CD4-positive, alpha-beta T cell (primary cell): ENCODE data around the gene SLX1B. TPM values are rescaled to one million over a fixed set of nuclear protein-coding genes. Genes with fewer than 3 reads are reported as not detected.
"Not testable (repeated sequence)": the region's sequence is repeated elsewhere in the genome, so short reads cannot be mapped to it uniquely, and the experiment has no call there.

Experiments used
- ATAC-seq: fragments of 200-7000 bp; cut with Tn5 transposase; one replicate; pipeline ENCODE4 v1.10.0; 2022; ENCODE audit warnings: mild to moderate bottlenecking; ENCODE audit not compliant: poor library complexity
- CTCF ChIA-PET: fragments of 350-600 bp; sonication (Branson Sonifier 250); formaldehyde crosslinking; loops from one replicate; lab custom pipeline; 2021; ENCODE audit warnings: antibody characterized with exemption, inconsistent platforms; lab: Charles Lee
- POLR2A ChIA-PET: fragments of 350-600 bp; sonication (Branson Sonifier 250); formaldehyde crosslinking; loops from one replicate; lab custom pipeline; 2021; ENCODE audit warnings: antibody characterized with exemption, inconsistent platforms; lab: Charles Lee
- DNase-seq, 14 experiments: peaks; one replicate each; pipeline ENCODE4 v3.0.0-alpha.2; 2013 to 2020; ENCODE audit warnings: mixed read lengths in 2 of 14
- H3K27ac ChIP-seq, 2 donors: one replicate each; pipeline versions ENCODE4 v1.5.1 to v1.7.0; 2013; ENCODE audit warnings: low read length in 2 of 2, low read depth in 1 of 2, mild to moderate bottlenecking in 1 of 2
- H3K27me3 ChIP-seq, 2 experiments: 1 replicate in 1 of 2; 2 replicates in 1 of 2; pipeline versions ENCODE4 v1.6.1 to v1.7.0; 2013; ENCODE audit warnings: low read length in 2 of 2, control low read depth in 1 of 2, mild to moderate bottlenecking in 1 of 2, moderate library complexity in 1 of 2; ENCODE audit not compliant: insufficient read depth in 2 of 2, control insufficient read depth in 1 of 2
- H3K36me3 ChIP-seq: one replicate; pipeline ENCODE4 v1.6.1; 2013; ENCODE audit warnings: low read length, control low read depth; ENCODE audit not compliant: insufficient read depth
- H3K4me1 ChIP-seq: one replicate; pipeline ENCODE4 v1.6.1; 2013; ENCODE audit warnings: low read length, control low read depth; ENCODE audit not compliant: insufficient read depth
- H3K4me3 ChIP-seq: one replicate; pipeline ENCODE4 v1.5.1; 2013; ENCODE audit warnings: mild to moderate bottlenecking, low read length, moderate library complexity
- H3K9me3 ChIP-seq, 2 experiments: 1 replicate in 1 of 2; 2 replicates in 1 of 2; pipeline versions ENCODE4 v1.6.1 to v1.7.0; 2013; ENCODE audit warnings: low read length in 2 of 2, mild to moderate bottlenecking in 2 of 2, control low read depth in 1 of 2, moderate library complexity in 1 of 2; ENCODE audit not compliant: control insufficient read depth in 1 of 2, insufficient read depth in 1 of 2
- H3K27ac Mint-ChIP-seq: one replicate; pipeline ENCODE4 v1.8.0; 2020; ENCODE audit warnings: mixed read lengths
- H3K27me3 Mint-ChIP-seq: one replicate; pipeline ENCODE4 v1.8.0; 2021; ENCODE audit warnings: mixed read lengths
- H3K36me3 Mint-ChIP-seq: one replicate; pipeline ENCODE4 v1.8.0; 2021; ENCODE audit warnings: low read depth, mixed read lengths
- H3K4me1 Mint-ChIP-seq: one replicate; pipeline ENCODE4 v1.8.0; 2021; ENCODE audit warnings: low read depth, mixed read lengths
- H3K4me3 Mint-ChIP-seq: one replicate; pipeline ENCODE4 v1.8.0; 2020; ENCODE audit warnings: mild to moderate bottlenecking, mixed read lengths
- H3K9me3 Mint-ChIP-seq: one replicate; pipeline ENCODE4 v1.8.0; 2020; ENCODE audit warnings: mixed read lengths
- intact Hi-C, 2 experiments: fragments of 100-400 bp; cut with DNase I in 1 of 2; cut with micrococcal nuclease in 1 of 2; formaldehyde crosslinking; loops; one replicate each; pipeline versions ENCODE4 v1.15.1 to v1.9.0; 2023 to 2025; cut with DNase I, micrococcal nuclease
- total RNA-seq, 174 experiments: library from RNA in 2 of 174; stranded (reverse) in 2 of 174; gene quantifications; one replicate each; pipeline ENCODE4 v1.2.3 and lab custom pipeline; 2021 to 2026

Gene SLX1B
- total RNA-seq, 2 experiments from 2014 or later: 18.8 to 21.2 TPM

GRCh38 chr16:29459706-29460646 lies 5.6 kb downstream of the SLX1B start, which contains the start of gene SULT1A4:
Gene SULT1A4 (plus strand): TSS chr16:29459913. CDS start chr16:29461386, 1,473 bp downstream.
- DNase-seq, H3K27me3 Mint-ChIP-seq, H3K4me3 Mint-ChIP-seq, H3K36me3 Mint-ChIP-seq, POLR2A ChIA-PET, CTCF ChIA-PET, H3K27ac Mint-ChIP-seq, H3K27me3 ChIP-seq, intact Hi-C loops, H3K4me1 ChIP-seq, H3K27ac ChIP-seq, H3K36me3 ChIP-seq, ATAC-seq, H3K4me1 Mint-ChIP-seq, H3K9me3 Mint-ChIP-seq, H3K9me3 ChIP-seq, H3K4me3 ChIP-seq: not testable (repeated sequence)

GRCh38 chr16:29460647-29461030 lies 6.3 kb downstream of the SLX1B start:
- H3K9me3 ChIP-seq, H3K4me1 Mint-ChIP-seq, H3K36me3 Mint-ChIP-seq, ATAC-seq, H3K27ac ChIP-seq, H3K4me1 ChIP-seq, H3K9me3 Mint-ChIP-seq, intact Hi-C loops, H3K36me3 ChIP-seq, H3K4me3 ChIP-seq, H3K4me3 Mint-ChIP-seq, H3K27me3 ChIP-seq, H3K27me3 Mint-ChIP-seq, DNase-seq, CTCF ChIA-PET, POLR2A ChIA-PET, H3K27ac Mint-ChIP-seq: not testable (repeated sequence)

GRCh38 chr16:29465985-29466824 lies 11.9 kb downstream of the SLX1B start:
- intact Hi-C loops, POLR2A ChIA-PET, H3K27ac ChIP-seq, H3K4me3 ChIP-seq, H3K4me3 Mint-ChIP-seq, H3K4me1 Mint-ChIP-seq, H3K27me3 ChIP-seq, H3K9me3 Mint-ChIP-seq, DNase-seq, H3K36me3 Mint-ChIP-seq, H3K4me1 ChIP-seq, CTCF ChIA-PET, H3K9me3 ChIP-seq, H3K27me3 Mint-ChIP-seq, H3K27ac Mint-ChIP-seq, H3K36me3 ChIP-seq: not testable (repeated sequence)
- peak; percentile 68 for ATAC-seq

GRCh38 chr16:29466904-29467303 lies 12.6 kb downstream of the SLX1B start:
- H3K27ac ChIP-seq, POLR2A ChIA-PET, H3K9me3 ChIP-seq, H3K4me3 Mint-ChIP-seq, intact Hi-C loops, DNase-seq, H3K27me3 Mint-ChIP-seq, H3K9me3 Mint-ChIP-seq, H3K4me1 Mint-ChIP-seq, H3K27me3 ChIP-seq, H3K4me1 ChIP-seq, H3K36me3 ChIP-seq, H3K36me3 Mint-ChIP-seq, H3K4me3 ChIP-seq, H3K27ac Mint-ChIP-seq, CTCF ChIA-PET: not testable (repeated sequence)
- peak; percentile 52 for ATAC-seq

- H3K27me3 Mint-ChIP-seq, H3K27ac ChIP-seq, H3K9me3 Mint-ChIP-seq, H3K4me1 ChIP-seq, H3K27ac Mint-ChIP-seq, DNase-seq, H3K27me3 ChIP-seq, CTCF ChIA-PET, H3K9me3 ChIP-seq, POLR2A ChIA-PET, ATAC-seq, H3K4me3 Mint-ChIP-seq, H3K4me3 ChIP-seq, H3K4me1 Mint-ChIP-seq, H3K36me3 ChIP-seq, H3K36me3 Mint-ChIP-seq, intact Hi-C loops: not testable (repeated sequence)
Measured at GRCh38 chr16:29467654-29468366, 13.5 kb downstream of the SLX1B start.

GRCh38 chr16:29469660-29470059 lies 15.3 kb downstream of the SLX1B start:
- intact Hi-C loops, H3K36me3 ChIP-seq, H3K9me3 Mint-ChIP-seq, H3K27me3 Mint-ChIP-seq, CTCF ChIA-PET, H3K36me3 Mint-ChIP-seq, H3K4me1 ChIP-seq, H3K9me3 ChIP-seq, H3K4me1 Mint-ChIP-seq, H3K27ac ChIP-seq, POLR2A ChIA-PET, H3K27me3 ChIP-seq: not testable (repeated sequence)
- peak; percentile 72 for ATAC-seq
- H3K27ac Mint-ChIP-seq: peak overlapping the region; percentile 79
- DNase-seq: peak in 10 of 14 experiments; percentile 2 to 75 (median 48)
- peak overlapping the region; percentile 77 for H3K4me3 Mint-ChIP-seq
- H3K4me3 ChIP-seq: peak overlapping the region; percentile 26
